ENCODE results near the gene SNX15. TPM values are rescaled to one million over a fixed set of nuclear protein-coding genes. Genes with fewer than 3 reads are reported as not detected.

Gene SNX15
- total RNA-seq, 2 donors from 2014 or later, result 14.2 to 16.4 TPM

- H3K9ac ChIP-seq (ENCODE audit: extremely low read depth, low read length, poor library complexity, severe bottlenecking), result no peak overlapping the region
- H3K4me3 Mint-ChIP-seq, result no peak overlapping the region
- H3K36me3 Mint-ChIP-seq (ENCODE audit: low read depth), result peaks cover 48% of the 10 kb centered on the region
- no peak for TF ChIP-seq CTCF (conservative IDR thresholded peaks at IDR 0.05)
- H3K4me3 ChIP-seq (ENCODE audit: low read length), result no peak overlapping the region
- peak overlapping the region; percentile 44 for H3K27ac Mint-ChIP-seq
- DNase-seq, result no peak
- no peaks in the 10 kb centered on the region for H3K27me3 ChIP-seq (ENCODE audit: control insufficient read depth, insufficient read depth, low read length, poor library complexity, severe bottlenecking)
- no peaks in the 10 kb centered on the region for H3K9me3 ChIP-seq (ENCODE audit: control insufficient read depth, low read length)
- no peak overlapping the region for H3K27ac ChIP-seq (ENCODE audit: low read depth, low read length)
- WGBS, 2 experiments (ENCODE audit: insufficient coverage in 1 of 2, insufficient read length in 1 of 2), result 94 to 96% methylated on average over 2 to 4 of the region's 4 CpGs
- no peaks in the 10 kb centered on the region for H3K4me1 ChIP-seq (ENCODE audit: control insufficient read depth, insufficient read depth, low read length)
- H3K36me3 ChIP-seq (ENCODE audit: control insufficient read depth, insufficient read depth, low read length), result peaks cover 47% of the 10 kb centered on the region
- no peaks in the 10 kb centered on the region for H3K27me3 Mint-ChIP-seq (ENCODE audit: insufficient read depth)
- H3K9me3 Mint-ChIP-seq, result no peaks in the 10 kb centered on the region
- H3K4me1 Mint-ChIP-seq, result peaks cover 1% of the 10 kb centered on the region
Measured at GRCh38 chr11:65077451-65077850, 50.2 kb downstream of the SNX15 start.

GRCh38 chr11:65078151-65078550 lies 50.9 kb downstream of the SNX15 start:
- H3K27ac ChIP-seq (ENCODE audit: low read depth, low read length), result no peak overlapping the region
- 87 to 100% methylated on average over 2 to 3 of the region's 3 CpGs for WGBS, 2 experiments (ENCODE audit: insufficient coverage in 1 of 2, insufficient read length in 1 of 2)
- peak; percentile 77 for TF ChIP-seq CTCF (conservative IDR thresholded peaks at IDR 0.05)
- Mint-ChIP-seq H3K36me3 (ENCODE audit: low read depth) (peaks cover 48% of the 10 kb centered on the region), H3K4me3 (no peak overlapping the region), H3K27ac (peak overlapping the region; percentile 50), H3K27me3 (ENCODE audit: insufficient read depth) (no peaks in the 10 kb centered on the region), H3K4me1 (peaks cover 7% of the 10 kb centered on the region), H3K9me3 (no peaks in the 10 kb centered on the region)
- no peaks in the 10 kb centered on the region for H3K9me3 ChIP-seq (ENCODE audit: control insufficient read depth, low read length)
- H3K4me3 ChIP-seq (ENCODE audit: low read length), result no peak overlapping the region
- peaks cover 47% of the 10 kb centered on the region for H3K36me3 ChIP-seq (ENCODE audit: control insufficient read depth, insufficient read depth, low read length)
- no peaks in the 10 kb centered on the region for H3K4me1 ChIP-seq (ENCODE audit: control insufficient read depth, insufficient read depth, low read length)
- H3K9ac ChIP-seq (ENCODE audit: extremely low read depth, low read length, poor library complexity, severe bottlenecking), result no peak overlapping the region
- H3K27me3 ChIP-seq (ENCODE audit: control insufficient read depth, insufficient read depth, low read length, poor library complexity, severe bottlenecking), result no peaks in the 10 kb centered on the region
- peak; percentile 87 for DNase-seq

- no peak for DNase-seq
- Histone ChIP-seq H3K27me3 (ENCODE audit: control insufficient read depth, insufficient read depth, low read length, poor library complexity, severe bottlenecking) (no peaks in the 10 kb centered on the region), H3K4me1 (ENCODE audit: control insufficient read depth, insufficient read depth, low read length) (no peaks in the 10 kb centered on the region), H3K27ac (ENCODE audit: low read depth, low read length) (no peak overlapping the region), H3K9me3 (ENCODE audit: control insufficient read depth, low read length) (no peaks in the 10 kb centered on the region), H3K4me3 (ENCODE audit: low read length) (no peak overlapping the region), H3K9ac (ENCODE audit: extremely low read depth, low read length, poor library complexity, severe bottlenecking) (no peak overlapping the region), H3K36me3 (ENCODE audit: control insufficient read depth, insufficient read depth, low read length) (peaks cover 47% of the 10 kb centered on the region)
- H3K36me3 Mint-ChIP-seq (ENCODE audit: low read depth), result peaks cover 48% of the 10 kb centered on the region
- no peaks in the 10 kb centered on the region for H3K9me3 Mint-ChIP-seq
- 93 to 97% methylated on average over 5 to 9 of the region's 9 CpGs for WGBS, 2 experiments (ENCODE audit: insufficient coverage in 1 of 2, insufficient read length in 1 of 2)
- TF ChIP-seq CTCF (conservative IDR thresholded peaks at IDR 0.05), result no peak
- H3K27ac Mint-ChIP-seq, result no peak overlapping the region
- H3K4me3 Mint-ChIP-seq, result no peak overlapping the region
- no peaks in the 10 kb centered on the region for H3K27me3 Mint-ChIP-seq (ENCODE audit: insufficient read depth)
- peaks cover 8% of the 10 kb centered on the region for H3K4me1 Mint-ChIP-seq
Measured at GRCh38 chr11:65078786-65079342, 51.6 kb downstream of the SNX15 start.

Measured in endodermal cell (in vitro differentiated cells).